HEK293T (cell line): ENCODE data around the gene SLC24A4.

Experiments used
- CTCF ChIA-PET: fragments of 350-600 bp; formaldehyde crosslinking; extraction: SDS; loops from one replicate; lab custom pipeline; 2021; ENCODE audit warnings: antibody characterized with exemption, inconsistent platforms; lab: Yijun Ruan, JAX
- POLR2A ChIA-PET: fragments of 350-600 bp; formaldehyde crosslinking; extraction: SDS; loops from one replicate; lab custom pipeline; 2020; ENCODE audit warnings: antibody characterized with exemption, inconsistent platforms; lab: Yijun Ruan, JAX
- DNase-seq: peaks from one replicate; pipeline ENCODE4 v3.0.0; 2012; ENCODE audit warnings: mixed read lengths; ENCODE audit errors: extremely low spot score
- ARNT ChIP-seq: fragments of 450-650 bp; IDR thresholded peaks from 2 replicates; pipeline ENCODE4 v1.6.1; 2017; ENCODE audit warnings: mild to moderate bottlenecking
- BHLHE40 ChIP-seq: fragments of 450-650 bp; IDR thresholded peaks from 2 replicates; pipeline ENCODE4 v1.6.1; 2016; ENCODE audit warnings: mild to moderate bottlenecking, moderate library complexity, borderline replicate concordance
- CTBP1 ChIP-seq: fragments of 450-650 bp; IDR thresholded peaks from 2 replicates; pipeline ENCODE4 v1.6.1; 2016; ENCODE audit warnings: borderline replicate concordance
- ELF4 ChIP-seq: fragments of 450-650 bp; IDR thresholded peaks from 2 replicates; pipeline ENCODE4 v1.6.1; 2017; ENCODE audit warnings: antibody characterized with exemption
- FOXA1 ChIP-seq: fragments of 450-650 bp; IDR thresholded peaks from 2 replicates; pipeline ENCODE4 v1.6.1; 2016; ENCODE audit warnings: mild to moderate bottlenecking
- FOXK2 ChIP-seq: fragments of 450-650 bp; IDR thresholded peaks from 2 replicates; pipeline ENCODE4 v1.6.1; 2016; ENCODE audit warnings: mild to moderate bottlenecking
- FOXM1 ChIP-seq: fragments of 450-650 bp; IDR thresholded peaks from 2 replicates; pipeline ENCODE4 v1.6.1; 2017; ENCODE audit warnings: mild to moderate bottlenecking, borderline replicate concordance
- HDGF ChIP-seq: fragments of 450-650 bp; IDR thresholded peaks from 2 replicates; pipeline ENCODE4 v1.6.1; 2017; ENCODE audit warnings: antibody characterized with exemption, borderline replicate concordance
- L3MBTL2 ChIP-seq: fragments of 450-650 bp; conservative IDR thresholded peaks from 2 replicates; pipeline ENCODE4 v1.6.1; 2016; ENCODE audit warnings: mild to moderate bottlenecking
- LEF1 ChIP-seq: fragments of 450-650 bp; IDR thresholded peaks from 2 replicates; pipeline ENCODE4 v1.6.1; 2017; ENCODE audit warnings: mild to moderate bottlenecking, borderline replicate concordance
- NFRKB ChIP-seq: fragments of 450-650 bp; IDR thresholded peaks from 2 replicates; pipeline ENCODE4 v1.6.1; 2016; ENCODE audit warnings: mild to moderate bottlenecking, moderate library complexity
- PKNOX1 ChIP-seq: fragments of 450-650 bp; IDR thresholded peaks from 2 replicates; pipeline ENCODE4 v1.6.1; 2016
- SP1 ChIP-seq: fragments of 450-650 bp; IDR thresholded peaks from 2 replicates; pipeline ENCODE4 v1.6.1; 2017
- SUZ12 ChIP-seq: fragments of 450-650 bp; IDR thresholded peaks from 2 replicates; pipeline ENCODE4 v1.6.1; 2016; ENCODE audit warnings: mild to moderate bottlenecking
- TARDBP ChIP-seq: fragments of 450-650 bp; IDR thresholded peaks from 2 replicates; pipeline ENCODE4 v1.6.1; 2016
- ZNF384 ChIP-seq: fragments of 450-650 bp; IDR thresholded peaks from 2 replicates; pipeline ENCODE4 v1.6.1; 2016

The SLC24A4 gene

GRCh38 chr14:92404938-92405337 lies 82.0 kb downstream of the SLC24A4 start:
- DNase-seq: no peak
- TF ChIP-seq ELF4 (no peak), SP1 (no peak), CTBP1 (no peak), FOXA1 (no peak), BHLHE40 (no peak), NFRKB (no peak), L3MBTL2 (no peak)
- ChIA-PET POLR2A (no interaction called here), CTCF (no interaction called here)

DNA sequence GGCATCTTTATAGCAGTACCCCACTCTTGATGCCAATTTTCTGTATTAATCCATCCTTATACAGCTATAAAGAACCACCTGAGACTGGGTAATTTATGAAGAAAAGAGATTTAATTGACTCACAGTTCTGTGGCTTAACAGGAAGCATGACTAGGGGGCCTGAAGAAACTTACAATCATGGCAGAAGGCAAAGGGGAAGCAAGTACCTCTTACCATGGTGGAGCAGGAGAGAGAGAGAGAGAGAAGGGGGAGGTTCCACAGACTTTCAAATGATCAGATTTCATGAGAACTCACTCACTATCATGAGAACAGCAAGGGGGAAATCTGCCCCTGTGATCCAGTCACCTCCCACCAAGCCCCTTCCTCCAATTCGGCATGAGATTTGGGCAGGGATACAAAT lies 84.4 kb downstream of the SLC24A4 start:
- DNase-seq: no peak
- no peak for TF ChIP-seq FOXA1
- no peak for TF ChIP-seq SP1
- no peak for TF ChIP-seq BHLHE40
- TF ChIP-seq HDGF: no peak
- TF ChIP-seq PKNOX1: no peak
- TF ChIP-seq SUZ12: no peak
- TF ChIP-seq FOXM1: no peak
- TF ChIP-seq ELF4: no peak
- TF ChIP-seq TARDBP: no peak
- TF ChIP-seq LEF1: no peak
- POLR2A ChIA-PET: no interaction called here
- CTCF ChIA-PET: no interaction called here

DNA sequence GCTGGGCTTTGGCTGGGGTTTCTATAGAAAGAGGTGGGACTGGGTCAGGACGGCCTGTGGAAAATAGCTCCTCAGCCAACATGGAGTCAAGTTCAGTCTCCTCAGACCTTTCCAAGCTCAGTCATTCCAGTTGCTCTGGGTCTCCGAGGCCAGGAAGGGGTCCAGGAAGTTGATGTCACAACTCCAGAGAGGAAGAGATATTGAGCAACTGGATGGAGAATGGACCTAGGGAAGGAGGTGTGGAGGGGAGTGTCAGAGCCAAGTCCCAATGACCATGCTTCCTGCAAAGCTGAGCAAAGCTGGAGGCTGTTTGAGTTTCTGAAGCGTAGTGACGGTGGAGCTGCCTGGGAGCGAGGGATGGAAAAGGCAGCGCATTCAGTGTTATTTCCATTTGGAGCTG lies 86.1 kb downstream of the SLC24A4 start:
- POLR2A ChIA-PET: interaction anchor here (0.6 kb wide), 1 partner anchor 899 kb away, joined by 3 read pairs; the partner anchor contains the start of gene PPP4R3A
- CTCF ChIA-PET: interaction anchor here (0.6 kb wide), 1 partner anchor 9 kb away, joined by 3 read pairs; no protein-coding TSS in a partner anchor
- DNase-seq: no peak
- TF ChIP-seq FOXK2: no peak
- no peak for TF ChIP-seq PKNOX1
- no peak for TF ChIP-seq FOXA1
- no peak for TF ChIP-seq CTBP1
- no peak for TF ChIP-seq NFRKB
- no peak for TF ChIP-seq SUZ12
- no peak for TF ChIP-seq TARDBP
- no peak for TF ChIP-seq L3MBTL2
- no peak for TF ChIP-seq ZNF384
- TF ChIP-seq HDGF: no peak
- TF ChIP-seq ARNT: no peak

GRCh38 chr14:92411135-92411534 lies 88.2 kb downstream of the SLC24A4 start:
- no peak for TF ChIP-seq HDGF
- no peak for TF ChIP-seq NFRKB
- TF ChIP-seq TARDBP: no peak
- no peak for TF ChIP-seq ARNT
- no peak for TF ChIP-seq LEF1
- no peak for TF ChIP-seq ZNF384
- no peak for TF ChIP-seq PKNOX1
- no peak for TF ChIP-seq CTBP1
- no peak for TF ChIP-seq SUZ12
- no peak for TF ChIP-seq FOXA1
- no peak for TF ChIP-seq BHLHE40
- TF ChIP-seq FOXM1: no peak
- no peak for TF ChIP-seq ELF4
- no peak for TF ChIP-seq SP1
- TF ChIP-seq L3MBTL2: no peak
- no peak for TF ChIP-seq FOXK2
- ChIA-PET CTCF (no interaction called here), POLR2A (no interaction called here)
- no peak for DNase-seq

DNA sequence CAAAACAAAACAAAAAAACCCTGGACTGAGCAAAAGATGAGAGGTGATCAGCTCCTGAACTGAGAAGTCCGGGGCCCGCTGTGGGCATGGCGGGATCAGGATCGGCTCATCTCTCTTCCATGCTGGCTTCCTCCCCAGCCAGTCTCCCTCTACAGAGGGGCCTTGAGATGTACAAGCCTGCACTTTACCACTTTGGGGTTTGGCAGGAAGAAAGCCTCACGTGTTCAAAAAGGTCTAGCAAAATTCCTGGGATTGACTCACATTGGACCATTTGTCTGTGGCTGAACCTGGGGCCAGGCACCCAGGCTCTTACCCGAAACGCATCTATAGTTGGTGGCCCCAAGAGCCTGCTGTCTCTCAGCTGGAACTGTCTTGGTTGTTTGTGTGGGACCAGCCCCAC lies 89.0 kb downstream of the SLC24A4 start:
- ChIA-PET CTCF (no interaction called here), POLR2A (no interaction called here)
- TF ChIP-seq BHLHE40 (no peak), NFRKB (no peak), LEF1 (no peak), ARNT (no peak), FOXA1 (no peak), HDGF (no peak), CTBP1 (no peak), L3MBTL2 (no peak), FOXK2 (no peak), SP1 (no peak), ELF4 (no peak), SUZ12 (no peak), ZNF384 (no peak), TARDBP (no peak), FOXM1 (no peak)
- no peak for DNase-seq

- TF ChIP-seq TARDBP (no peak), ELF4 (no peak), SP1 (no peak), FOXK2 (no peak), FOXM1 (no peak), L3MBTL2 (no peak), SUZ12 (no peak), NFRKB (no peak), FOXA1 (no peak), CTBP1 (no peak), ZNF384 (no peak), PKNOX1 (no peak), LEF1 (no peak), BHLHE40 (no peak), HDGF (no peak), ARNT (no peak)
- DNase-seq: no peak
- ChIA-PET CTCF (no interaction called here), POLR2A (no interaction called here)
Observed at GRCh38 chr14:92412912-92413311, 89.9 kb downstream of the SLC24A4 start.
